DOHH2 (cell line): Measurements from ENCODE around the gene ISLR2.

Experiments used
- EZH2phosphoT487 ChIP-seq: fragments of 200-600 bp; sonication (generic); IDR thresholded peaks from 2 replicates; pipeline ENCODE4 v1.6.1; 2017; ENCODE audit warnings: borderline replicate concordance, mild to moderate bottlenecking, antibody characterized with exemption, low read length, moderate library complexity, mixed read lengths
- TF ChIP-seq, protein P1 (sequence below): fragments of 200-600 bp; sonication (generic); IDR thresholded peaks from one replicate; pipeline ENCODE4 v1.5.1; 2014; ENCODE audit warnings: antibody characterized with exemption, mild to moderate bottlenecking, low read depth, low read length; ENCODE audit not compliant: poor library complexity, severe bottlenecking

GRCh38 chr15:74147051-74147450 lies 16.7 kb downstream of the ISLR2 start:
- TF ChIP-seq, protein P1, sequence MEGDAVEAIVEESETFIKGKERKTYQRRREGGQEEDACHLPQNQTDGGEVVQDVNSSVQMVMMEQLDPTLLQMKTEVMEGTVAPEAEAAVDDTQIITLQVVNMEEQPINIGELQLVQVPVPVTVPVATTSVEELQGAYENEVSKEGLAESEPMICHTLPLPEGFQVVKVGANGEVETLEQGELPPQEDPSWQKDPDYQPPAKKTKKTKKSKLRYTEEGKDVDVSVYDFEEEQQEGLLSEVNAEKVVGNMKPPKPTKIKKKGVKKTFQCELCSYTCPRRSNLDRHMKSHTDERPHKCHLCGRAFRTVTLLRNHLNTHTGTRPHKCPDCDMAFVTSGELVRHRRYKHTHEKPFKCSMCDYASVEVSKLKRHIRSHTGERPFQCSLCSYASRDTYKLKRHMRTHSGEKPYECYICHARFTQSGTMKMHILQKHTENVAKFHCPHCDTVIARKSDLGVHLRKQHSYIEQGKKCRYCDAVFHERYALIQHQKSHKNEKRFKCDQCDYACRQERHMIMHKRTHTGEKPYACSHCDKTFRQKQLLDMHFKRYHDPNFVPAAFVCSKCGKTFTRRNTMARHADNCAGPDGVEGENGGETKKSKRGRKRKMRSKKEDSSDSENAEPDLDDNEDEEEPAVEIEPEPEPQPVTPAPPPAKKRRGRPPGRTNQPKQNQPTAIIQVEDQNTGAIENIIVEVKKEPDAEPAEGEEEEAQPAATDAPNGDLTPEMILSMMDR, result no peak
- no peak for TF ChIP-seq EZH2phosphoT487
